ENCODE data around the gene MCM7. TPM values are rescaled to one million over a fixed set of nuclear protein-coding genes. Genes with fewer than 3 reads are reported as not detected.

MCM7 gene
- total RNA-seq, 1 experiment from 2014 or later = 176 TPM

DNA sequence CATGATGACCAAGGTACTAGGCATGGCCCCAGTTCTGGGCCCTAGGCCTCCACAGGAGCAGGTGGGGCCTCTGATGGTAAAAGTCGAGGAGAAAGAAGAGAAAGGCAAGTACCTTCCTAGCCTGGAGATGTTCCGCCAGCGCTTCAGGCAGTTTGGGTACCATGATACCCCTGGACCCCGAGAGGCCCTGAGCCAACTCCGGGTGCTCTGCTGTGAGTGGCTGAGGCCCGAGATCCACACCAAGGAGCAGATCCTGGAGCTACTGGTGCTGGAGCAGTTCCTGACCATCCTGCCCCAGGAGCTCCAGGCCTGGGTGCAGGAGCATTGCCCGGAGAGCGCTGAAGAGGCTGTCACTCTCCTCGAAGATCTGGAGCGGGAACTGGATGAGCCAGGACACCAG lies 44.2 kb downstream of the MCM7 start:
- DNase-seq (ENCODE audit: low read depth, low spot score) = no peak
- in situ Hi-C loops (cut with HindIII; ENCODE audit: low pct_unique_long_range_greater_than_20kb, low sequenced_read_pairs) = no loop called here

DNA sequence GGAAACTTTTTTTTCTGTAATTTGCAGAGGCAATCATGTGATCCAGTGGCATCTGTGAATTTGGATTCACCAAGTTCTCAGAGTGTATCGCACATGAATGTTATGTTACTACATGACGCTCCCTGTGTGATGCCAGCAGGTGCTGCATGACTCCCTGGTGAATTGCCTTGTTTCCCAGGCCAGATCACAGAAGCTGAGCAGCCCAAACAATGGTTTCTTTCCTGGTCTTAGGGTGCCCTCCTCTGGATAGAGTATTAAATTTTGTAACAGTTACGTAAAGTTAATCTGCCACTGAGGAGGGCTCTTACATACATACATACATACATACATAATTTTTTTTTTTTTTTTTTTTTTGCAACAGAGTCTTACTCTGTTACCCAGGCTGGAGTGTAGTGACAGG lies 48.0 kb downstream of the MCM7 start:
- DNase-seq (ENCODE audit: low read depth, low spot score) = peak; percentile 91
- in situ Hi-C loops (cut with HindIII; ENCODE audit: low pct_unique_long_range_greater_than_20kb, low sequenced_read_pairs) = no loop called here

- peak; percentile 75 for DNase-seq (ENCODE audit: low read depth, low spot score)
- in situ Hi-C loops (cut with HindIII; ENCODE audit: low pct_unique_long_range_greater_than_20kb, low sequenced_read_pairs) = no loop called here
Observed at GRCh38 chr7:100051611-100052010, 49.6 kb downstream of the MCM7 start.

DNA sequence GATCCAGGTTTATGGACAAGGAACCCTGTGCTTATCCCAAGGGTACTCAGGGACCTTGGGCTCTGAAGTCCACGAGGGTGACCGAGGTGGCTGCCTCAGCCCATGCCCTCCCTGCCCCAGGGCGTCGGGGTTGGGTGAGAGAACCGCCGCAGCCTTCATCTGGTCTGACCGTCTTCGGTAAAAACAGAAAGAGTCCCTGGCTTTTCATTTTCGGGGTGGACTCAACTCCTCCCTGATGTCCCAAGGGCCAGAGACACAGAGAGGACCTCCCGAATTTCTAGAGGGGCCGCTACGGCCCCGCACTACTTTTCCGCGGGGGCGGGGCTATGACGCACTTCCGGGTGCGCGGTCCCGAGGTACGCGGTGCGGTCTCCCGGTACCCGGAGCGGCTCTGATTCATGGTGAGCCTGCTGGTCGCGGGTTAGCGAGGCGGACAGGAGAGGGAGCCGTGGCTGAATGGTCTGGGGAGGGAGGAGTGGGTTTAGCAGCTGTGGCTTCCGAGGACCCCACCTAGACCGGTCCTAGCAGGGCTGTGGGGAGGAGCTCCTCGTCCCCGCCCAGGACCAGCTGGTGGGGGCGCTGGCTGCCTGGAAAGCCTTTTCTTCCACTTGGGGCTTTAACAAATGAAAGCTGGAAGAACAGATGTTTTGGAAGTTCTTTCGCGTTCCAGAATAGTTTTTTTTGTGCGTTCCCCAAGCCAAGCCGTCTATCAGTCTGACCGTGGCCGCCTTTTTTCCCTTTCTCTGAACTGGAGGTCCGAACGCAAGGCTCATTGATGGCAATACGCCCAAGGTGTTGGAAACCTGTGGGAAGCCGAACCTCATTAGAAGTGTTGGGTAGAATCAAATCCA lies 51.5 kb downstream of the MCM7 start, which contains the start of gene ZSCAN21:
ZSCAN21 (plus strand) TSS at position 334 of the 851 bp plus-strand sequence. CDS start 7,233 bp downstream, outside the sequence.
- peak; percentile 82 for DNase-seq (ENCODE audit: low read depth, low spot score)
- in situ Hi-C loops (cut with HindIII; ENCODE audit: low pct_unique_long_range_greater_than_20kb, low sequenced_read_pairs) = no loop called here

- DNase-seq (ENCODE audit: low read depth, low spot score) = no peak
- in situ Hi-C loops (cut with HindIII; ENCODE audit: low pct_unique_long_range_greater_than_20kb, low sequenced_read_pairs) = no loop called here
Observed at GRCh38 chr7:100048680-100049079, 52.5 kb downstream of the MCM7 start.

GRCh38 chr7:100044718-100045117 lies 56.5 kb downstream of the MCM7 start:
- peak; percentile 50 for DNase-seq (ENCODE audit: low read depth, low spot score)
- in situ Hi-C loops (cut with HindIII; ENCODE audit: low pct_unique_long_range_greater_than_20kb, low sequenced_read_pairs) = no loop called here

Small RNA genes lying within 50 kb of the gene (small RNA-seq; reads per million reads assigned to genes)
- 1.3 to 31.6 reads per million in 2 experiments for gene MIR106B
- gene MIR25 = 7.7 to 617 reads per million in 2 experiments
- 3.1 to 195 reads per million in 2 experiments for gene MIR93

Other genes starting within 250 kb of the MCM7 start
- gene OR2AE1, start 224.4 kb downstream of the MCM7 start, total RNA-seq (2014; rRNA removed; shearing (Covaris generic)) = not detected in 2 replicates
- not detected in 2 replicates for gene TRIM4, start 181.9 kb downstream of the MCM7 start, total RNA-seq (2014; rRNA removed; shearing (Covaris generic))
- gene GJC3, start 171.8 kb downstream of the MCM7 start, total RNA-seq (2014; rRNA removed; shearing (Covaris generic)) = 0.29 and 1.0 TPM in 2 replicates
- gene AZGP1, start 125.4 kb downstream of the MCM7 start, total RNA-seq (2014; rRNA removed; shearing (Covaris generic)) = 1.1 and 1.8 TPM in 2 replicates
- gene ZKSCAN1, start 85.8 kb downstream of the MCM7 start, total RNA-seq (2014; rRNA removed; shearing (Covaris generic)) = 34.7 and 37.2 TPM in 2 replicates
- 21.3 and 22.8 TPM in 2 replicates for gene ZSCAN21, start 51.6 kb downstream of the MCM7 start, total RNA-seq (2014; rRNA removed; shearing (Covaris generic))
- gene ZNF3, start 19.7 kb downstream of the MCM7 start, total RNA-seq (2014; rRNA removed; shearing (Covaris generic)) = 32.0 and 35.2 TPM in 2 replicates
- gene COPS6, start 12.4 kb downstream of the MCM7 start, total RNA-seq (2014; rRNA removed; shearing (Covaris generic)) = 75.2 and 80.9 TPM in 2 replicates
- 15.9 and 16.4 TPM in 2 replicates for gene AP4M1, start 246 bp upstream of the MCM7 start, total RNA-seq (2014; rRNA removed; shearing (Covaris generic))
- 27.3 and 33.6 TPM in 2 replicates for gene TAF6, start 18.0 kb upstream of the MCM7 start, total RNA-seq (2014; rRNA removed; shearing (Covaris generic))
- gene CNPY4, start 18.2 kb upstream of the MCM7 start, total RNA-seq (2014; rRNA removed; shearing (Covaris generic)) = 21.7 and 21.9 TPM in 2 replicates
- 2.2 and 4.1 TPM in 2 replicates for gene MBLAC1, start 25.6 kb upstream of the MCM7 start, total RNA-seq (2014; rRNA removed; shearing (Covaris generic))
- 165 and 169 TPM in 2 replicates for gene LAMTOR4, start 47.5 kb upstream of the MCM7 start, total RNA-seq (2014; rRNA removed; shearing (Covaris generic))
- gene TRAPPC14, start 57.3 kb upstream of the MCM7 start, total RNA-seq (2014; rRNA removed; shearing (Covaris generic)) = 11.2 and 14.1 TPM in 2 replicates
- 1.9 and 2.6 TPM in 2 replicates for gene GAL3ST4, start 67.2 kb upstream of the MCM7 start, total RNA-seq (2014; rRNA removed; shearing (Covaris generic))
- 3.2 and 4.7 TPM in 2 replicates for gene GPC2, start 76.0 kb upstream of the MCM7 start, total RNA-seq (2014; rRNA removed; shearing (Covaris generic))
- 3.4 and 5.7 TPM in 2 replicates for gene STAG3, start 76.5 kb upstream of the MCM7 start, total RNA-seq (2014; rRNA removed; shearing (Covaris generic))
- gene PVRIG, start 118.6 kb upstream of the MCM7 start, total RNA-seq (2014; rRNA removed; shearing (Covaris generic)) = not detected in 2 replicates
- gene SPDYE3, start 206.3 kb upstream of the MCM7 start, total RNA-seq (2014; rRNA removed; shearing (Covaris generic)) = 0.05 TPM in 1 of 2 replicates, not detected in the other